Urinary bladder (tissue), 4 donors: ENCODE results near the gene VKORC1. TPM values are rescaled to one million over a fixed set of nuclear protein-coding genes. Genes with fewer than 3 reads are reported as not detected.
"Not testable (repeated sequence)": the region's sequence is repeated elsewhere in the genome, so short reads cannot be mapped to it uniquely, and the experiment has no call there.

Experiments used
- DNase-seq: peaks from one replicate; pipeline ENCODE4 v3.0.0-alpha.2; 2015; ENCODE audit errors: extremely low spot score
- H3K27ac ChIP-seq: one replicate; pipeline ENCODE4 v1.5.1; 2013; ENCODE audit warnings: low read depth, mild to moderate bottlenecking, moderate library complexity
- H3K36me3 ChIP-seq: one replicate; pipeline ENCODE4 v1.6.1; 2013; ENCODE audit warnings: mild to moderate bottlenecking, moderate library complexity; ENCODE audit not compliant: insufficient read depth
- H3K4me1 ChIP-seq: one replicate; pipeline ENCODE4 v1.6.1; 2013; ENCODE audit warnings: mild to moderate bottlenecking, moderate library complexity; ENCODE audit not compliant: insufficient read depth
- H3K4me3 ChIP-seq: one replicate; pipeline ENCODE4 v1.5.1; 2013; ENCODE audit warnings: low read depth, low read length
- WGBS: extraction: QIAGEN DNeasy Blood & Tissue Kit; methylation state at CpG from one replicate; pipeline ENCODE4 v1.1.7; 2013; 5-methylcytosine and 5-hydroxymethylcytosine counted together
- polyA plus RNA-seq: library from polyadenylated mRNA; stranded (reverse); fragments of 200-250 nt; gene quantifications from one replicate; pipeline ENCODE4 v1.2.3, GENCODE V29; 2013
- total RNA-seq: library from RNA; depleted of rRNA; stranded (reverse); fragments of >200 nt; gene quantifications from one replicate; pipeline ENCODE4 v1.2.3, GENCODE V29; 2014
- donor health status: healthy with polysubstance abuse.
- donor health status: healthy.

The VKORC1 gene
- total and polyA plus RNA-seq, 2 donors: 43.8 to 210 TPM

GRCh38 chr16:31107465-31107867 lies 12.9 kb upstream of the VKORC1 start:
- 93% methylated on average over 6 of the region's 6 CpGs for WGBS
- no peak for DNase-seq
- Histone ChIP-seq H3K4me1 (peaks cover 1% of the 10 kb centered on the region), H3K36me3 (no peaks in the 10 kb centered on the region), H3K27ac (no peak overlapping the region), H3K4me3 (no peak overlapping the region)

- WGBS: 90% methylated on average over 28 of the region's 28 CpGs
- no peaks in the 10 kb centered on the region for H3K36me3 ChIP-seq
- H3K27ac ChIP-seq: no peak overlapping the region
- H3K4me1 ChIP-seq: peaks cover 1% of the 10 kb centered on the region
- no peak for DNase-seq
- no peak overlapping the region for H3K4me3 ChIP-seq
Observed at GRCh38 chr16:31106509-31107464, 12.2 kb upstream of the VKORC1 start.

GRCh38 chr16:31105677-31106213 lies 11.1 kb upstream of the VKORC1 start:
- WGBS: 20% methylated on average over 33 of the region's 33 CpGs
- no peak for DNase-seq
- Histone ChIP-seq H3K4me3 (no peak overlapping the region), H3K4me1 (peaks cover 1% of the 10 kb centered on the region), H3K27ac (no peak overlapping the region), H3K36me3 (no peaks in the 10 kb centered on the region)

GRCh38 chr16:31100876-31101641 lies 6.5 kb upstream of the VKORC1 start:
- H3K27ac ChIP-seq, DNase-seq, H3K4me1 ChIP-seq, H3K4me3 ChIP-seq, H3K36me3 ChIP-seq: not testable (repeated sequence)
- WGBS: 78% methylated on average over 13 of the region's 13 CpGs

GRCh38 chr16:31099860-31100638 lies 5.5 kb upstream of the VKORC1 start:
- H3K4me1 ChIP-seq: no peaks in the 10 kb centered on the region
- no peaks in the 10 kb centered on the region for H3K36me3 ChIP-seq
- H3K4me3 ChIP-seq: no peak overlapping the region
- WGBS: 66% methylated on average over 4 of the region's 4 CpGs
- no peak overlapping the region for H3K27ac ChIP-seq
- no peak for DNase-seq

- peaks cover 2% of the 10 kb centered on the region for H3K4me1 ChIP-seq
- H3K4me3 ChIP-seq: peak overlapping the region; percentile 72
- no peak for DNase-seq
- peaks cover 2% of the 10 kb centered on the region for H3K36me3 ChIP-seq
- under 1% methylated on average over 20 of the region's 20 CpGs for WGBS
- peak overlapping the region; percentile 88 for H3K27ac ChIP-seq
Observed at GRCh38 chr16:31094088-31094423, 541 bp downstream of the VKORC1 start.

GRCh38 chr16:31093132-31093703 lies 1.4 kb downstream of the VKORC1 start:
- Histone ChIP-seq H3K36me3 (peaks cover 2% of the 10 kb centered on the region), H3K4me3 (no peak overlapping the region), H3K4me1 (peaks cover 2% of the 10 kb centered on the region), H3K27ac (no peak overlapping the region)
- WGBS: 33% methylated on average over 17 of the region's 17 CpGs
- DNase-seq: no peak

- no peak overlapping the region for H3K4me3 ChIP-seq
- no peak for DNase-seq
- peaks cover 2% of the 10 kb centered on the region for H3K4me1 ChIP-seq
- H3K36me3 ChIP-seq: peaks cover 2% of the 10 kb centered on the region
- 90% methylated on average over 5 of the region's 5 CpGs for WGBS
- H3K27ac ChIP-seq: no peak overlapping the region
Observed at GRCh38 chr16:31092330-31092729, 2.3 kb downstream of the VKORC1 start.

GRCh38 chr16:31090540-31090939 lies 4.1 kb downstream of the VKORC1 start:
- WGBS: 87% methylated on average over 2 of the region's 2 CpGs
- Histone ChIP-seq H3K4me3 (no peak overlapping the region), H3K36me3 (peaks cover 2% of the 10 kb centered on the region), H3K4me1 (peaks cover 2% of the 10 kb centered on the region), H3K27ac (no peak overlapping the region)
- no peak for DNase-seq

- peaks cover 2% of the 10 kb centered on the region for H3K36me3 ChIP-seq
- H3K27ac ChIP-seq: no peak overlapping the region
- no peak overlapping the region for H3K4me3 ChIP-seq
- no peak for DNase-seq
- WGBS: 89% methylated on average over 8 of the region's 8 CpGs
- peaks cover 2% of the 10 kb centered on the region for H3K4me1 ChIP-seq
Observed at GRCh38 chr16:31089199-31089598, 5.4 kb downstream of the VKORC1 start.

- H3K4me1 ChIP-seq: peaks cover 2% of the 10 kb centered on the region
- no peak for DNase-seq
- WGBS: 86% methylated on average over 15 of the region's 15 CpGs
- H3K36me3 ChIP-seq: peaks cover 2% of the 10 kb centered on the region
- H3K27ac ChIP-seq: no peak within 1 kb of the TSS
- H3K4me3 ChIP-seq: no peak within 1 kb of the TSS
Observed at GRCh38 chr16:31088459-31089183, 6.0 kb downstream of the VKORC1 start, which contains the start of gene PRSS53. Gene PRSS53, minus strand, starts transcription at chr16:31088943. Its CDS starts 134 bp downstream, at chr16:31088809.

GRCh38 chr16:31087971-31088370 lies 6.6 kb downstream of the VKORC1 start:
- no peak overlapping the region for H3K27ac ChIP-seq
- peaks cover 3% of the 10 kb centered on the region for H3K36me3 ChIP-seq
- no peaks in the 10 kb centered on the region for H3K4me1 ChIP-seq
- 79% methylated on average over 5 of the region's 5 CpGs for WGBS
- no peak for DNase-seq
- no peak overlapping the region for H3K4me3 ChIP-seq
